ENCODE measurements around the gene TSPAN8.
"Not testable (repeated sequence)": the region's sequence is repeated elsewhere in the genome, so short reads cannot be mapped to it uniquely, and the experiment has no call there.

The TSPAN8 gene

GRCh38 chr12:71162832-71163763 is 5.3 kb upstream of the TSPAN8 start:
- DNase-seq = no peak

GRCh38 chr12:71161591-71161990 is 3.8 kb upstream of the TSPAN8 start:
- DNase-seq = no peak

- DNase-seq = no peak
Measured at GRCh38 chr12:71160585-71160984, 2.8 kb upstream of the TSPAN8 start.

GRCh38 chr12:71159878-71160277 is 2.1 kb upstream of the TSPAN8 start:
- DNase-seq = no peak

GRCh38 chr12:71159264-71159663 is 1.5 kb upstream of the TSPAN8 start:
- DNase-seq = no peak

- DNase-seq = no peak
Measured at GRCh38 chr12:71158361-71158882, 623 bp upstream of the TSPAN8 start.

GRCh38 chr12:71155225-71155624 is 2.6 kb downstream of the TSPAN8 start:
- DNase-seq = no peak

- DNase-seq = no peak
Measured at GRCh38 chr12:71152851-71153250, 4.9 kb downstream of the TSPAN8 start.

- not testable (repeated sequence) for DNase-seq
Measured at GRCh38 chr12:71150041-71150440, 7.8 kb downstream of the TSPAN8 start.

- DNase-seq = no peak
Measured at GRCh38 chr12:71144682-71145081, 13.1 kb downstream of the TSPAN8 start.

- DNase-seq = no peak
Measured at GRCh38 chr12:71142956-71143355, 14.8 kb downstream of the TSPAN8 start.

- DNase-seq = no peak
Measured at GRCh38 chr12:71142016-71142415, 15.8 kb downstream of the TSPAN8 start.

GRCh38 chr12:71141378-71141926 is 16.3 kb downstream of the TSPAN8 start:
- DNase-seq = no peak

GRCh38 chr12:71139153-71139735 is 18.6 kb downstream of the TSPAN8 start:
- DNase-seq = no peak

GRCh38 chr12:71138011-71138410 is 19.8 kb downstream of the TSPAN8 start:
- no peak for DNase-seq

- no peak for DNase-seq
Measured at GRCh38 chr12:71135812-71136176, 22.0 kb downstream of the TSPAN8 start.

- DNase-seq = no peak
Measured at GRCh38 chr12:71135077-71135811, 22.6 kb downstream of the TSPAN8 start.

- no peak for DNase-seq
Measured at GRCh38 chr12:71134405-71134804, 23.4 kb downstream of the TSPAN8 start.

- no peak for DNase-seq
Measured at GRCh38 chr12:71130521-71131069, 27.2 kb downstream of the TSPAN8 start.

GRCh38 chr12:71129364-71129763 is 28.4 kb downstream of the TSPAN8 start:
- no peak for DNase-seq

- DNase-seq = no peak
Measured at GRCh38 chr12:71128191-71128788, 29.5 kb downstream of the TSPAN8 start.

GRCh38 chr12:71125949-71126348 is 31.9 kb downstream of the TSPAN8 start:
- DNase-seq = no peak
